A549 (cell line): ENCODE data around the gene CSTF1. TPM values are rescaled to one million over a fixed set of nuclear protein-coding genes. Genes with fewer than 3 reads are reported as not detected.

Experiments
- ATAC-seq, 2 experiments: fragments of 200-7000 bp in 1 of 2; fragments of >200 bp in 1 of 2; cut with Nextera tagmentation in 1 of 2; cut with Tn5 transposase in 1 of 2; 3 replicates each; pipeline versions ENCODE4 v1.8.0 to v1.9.1; 2018 to 2020; ENCODE audit warnings: mild to moderate bottlenecking in 1 of 2, moderate library complexity in 1 of 2
- CTCF ChIA-PET: fragments of 300-600 bp; sonication (Branson Sonifier 250); formaldehyde crosslinking; extraction: SDS; loops from one replicate; lab custom pipeline; 2021; ENCODE audit warnings: antibody characterized with exemption, inconsistent platforms; lab: Yijun Ruan, JAX
- POLR2A ChIA-PET: fragments of 350-600 bp; formaldehyde crosslinking; extraction: SDS; loops from one replicate; lab custom pipeline; 2021; ENCODE audit warnings: antibody characterized with exemption, inconsistent platforms; lab: Yijun Ruan, JAX
- DNase-seq, 2 experiments: peaks; one replicate each; pipeline versions ENCODE4 v3.0.0 to v3.0.0-alpha.2; 2011 to 2016; ENCODE audit warnings: low read depth in 1 of 2, low spot score in 1 of 2
- FAIRE-seq: peaks from 2 replicates; lab custom pipeline; 2011; peaks lifted over from hg19 to GRCh38; lab: Jason Lieb, UNC
- H3K27ac ChIP-seq, 2 experiments: fragments of >200 bp; sonication (Bioruptor Twin); formaldehyde crosslinking; 3 replicates each; pipeline ENCODE4 v1.5.1; 2016 to 2017
- H3K4me1 ChIP-seq: fragments of >200 bp; sonication (Bioruptor Twin); formaldehyde crosslinking; 3 replicates; pipeline ENCODE4 v1.6.1; 2016
- H3K4me2 ChIP-seq: fragments of >200 bp; sonication (Bioruptor Twin); formaldehyde crosslinking; 3 replicates; pipeline ENCODE4 v1.6.1; 2016
- H3K4me3 ChIP-seq: fragments of >200 bp; sonication (Bioruptor Twin); formaldehyde crosslinking; 3 replicates; pipeline ENCODE4 v1.5.1; 2016
- H3K9me3 ChIP-seq: fragments of >200 bp; sonication (Bioruptor Twin); formaldehyde crosslinking; 3 replicates; pipeline ENCODE4 v1.6.1; 2016
- ATOH8 ChIP-seq: fragments of 250-450 bp; sonication (Bioruptor Pico); IDR thresholded peaks from 2 replicates; pipeline ENCODE4 v1.5.0; 2020; ENCODE audit warnings: low read depth, mild to moderate bottlenecking, moderate library complexity
- CBX2 ChIP-seq: fragments of 200-600 bp; sonication (generic); IDR thresholded peaks from 2 replicates; pipeline ENCODE4 v1.6.1; 2016; ENCODE audit warnings: low read depth, mild to moderate bottlenecking, borderline replicate concordance
- CHD2 ChIP-seq: fragments of 150-350 bp; IDR thresholded peaks from 2 replicates; pipeline ENCODE4 v1.6.1; 2014; ENCODE audit warnings: low read length; ENCODE audit not compliant: partially characterized antibody
- CTCF ChIP-seq: fragments of >200 bp; sonication (Bioruptor Twin); formaldehyde crosslinking; IDR thresholded peaks from 3 replicates; pipeline ENCODE4 v1.5.1; 2016
- EHF ChIP-seq: fragments of 250-450 bp; sonication (Bioruptor Pico); IDR thresholded peaks from 2 replicates; pipeline ENCODE4 v1.5.0; 2020; ENCODE audit warnings: mild to moderate bottlenecking
- EHMT2 ChIP-seq: fragments of 200-600 bp; sonication (generic); IDR thresholded peaks from 2 replicates; pipeline ENCODE4 v1.6.1; 2016; ENCODE audit warnings: antibody characterized with exemption, low read depth, mild to moderate bottlenecking, moderate library complexity
- EP300 ChIP-seq, 2 experiments: fragments of >200 bp; sonication (Bioruptor Twin); formaldehyde crosslinking; IDR thresholded peaks; 2 replicates in 1 of 2; 3 replicates in 1 of 2; pipeline ENCODE4 v1.6.1; 2016 to 2017
- FOXS1 ChIP-seq: fragments of 250-450 bp; sonication (Bioruptor Pico); IDR thresholded peaks from 2 replicates; pipeline ENCODE4 v1.5.0; 2020; ENCODE audit warnings: mild to moderate bottlenecking, moderate library complexity
- GATA3 ChIP-seq: IDR thresholded peaks from 2 replicates; pipeline ENCODE4 v1.6.1; 2012; ENCODE audit warnings: borderline replicate concordance
- HDAC2 ChIP-seq: fragments of 200-600 bp; sonication (generic); IDR thresholded peaks from 2 replicates; pipeline ENCODE4 v1.6.1; 2016
- HOXB13 ChIP-seq: fragments of 250-450 bp; sonication (Bioruptor Pico); IDR thresholded peaks from 2 replicates; pipeline ENCODE4 v1.5.0; 2020; ENCODE audit warnings: low read depth, mild to moderate bottlenecking, moderate library complexity
- JUN ChIP-seq, 2 experiments: fragments of >200 bp; sonication (Bioruptor Twin); formaldehyde crosslinking; IDR thresholded peaks; 2 replicates in 1 of 2; 3 replicates in 1 of 2; pipeline ENCODE4 v1.6.1; 2016 to 2017
- MAX ChIP-seq: IDR thresholded peaks from 2 replicates; pipeline ENCODE4 v1.6.1; 2012
- MAZ ChIP-seq: fragments of 150-350 bp; IDR thresholded peaks from 2 replicates; pipeline ENCODE4 v1.6.1; 2014; ENCODE audit warnings: antibody characterized with exemption, low read depth, low read length, borderline replicate concordance
- RARB ChIP-seq: fragments of 250-450 bp; sonication (Bioruptor Pico); IDR thresholded peaks from 2 replicates; pipeline ENCODE4 v1.8.0; 2021; ENCODE audit warnings: mild to moderate bottlenecking, moderate library complexity
- RFX5 ChIP-seq: fragments of 450-650 bp; IDR thresholded peaks from 2 replicates; pipeline ENCODE4 v1.7.1; 2014; ENCODE audit warnings: antibody characterized with exemption, mild to moderate bottlenecking, moderate library complexity
- SMC3 ChIP-seq: fragments of >200 bp; sonication (Bioruptor Twin); formaldehyde crosslinking; IDR thresholded peaks from 3 replicates; pipeline ENCODE4 v1.6.1; 2018; ENCODE audit warnings: inconsistent platforms
- TP53 ChIP-seq: fragments of 250-450 bp; sonication (Bioruptor Pico); IDR thresholded peaks from 2 replicates; pipeline ENCODE4 v1.5.0; 2021; ENCODE audit warnings: mild to moderate bottlenecking, moderate library complexity
- USF2 ChIP-seq: fragments of 450-650 bp; IDR thresholded peaks from 2 replicates; pipeline ENCODE4 v1.6.1; 2014; ENCODE audit warnings: antibody characterized with exemption
- ZC3H11A ChIP-seq: fragments of 450-650 bp; IDR thresholded peaks from 2 replicates; pipeline ENCODE4 v1.6.1; 2014; ENCODE audit warnings: antibody characterized with exemption, mild to moderate bottlenecking
- ZNF302 ChIP-seq: fragments of 250-450 bp; sonication (Bioruptor Pico); IDR thresholded peaks from 2 replicates; pipeline ENCODE4 v1.9.0; 2021; ENCODE audit warnings: inconsistent platforms, mild to moderate bottlenecking, moderate library complexity
- WGBS: methylation state at CpG from one replicate; pipeline ENCODE4 v1.1.6; 2017; ENCODE audit errors: missing lambda C conversion rate; 5-methylcytosine and 5-hydroxymethylcytosine counted together
- polyA plus RNA-seq, 4 experiments: library from polyadenylated mRNA; depleted of rRNA in 3 of 4; stranded (reverse); fragments of >200 nt; fragmentation: RNase III in 1 of 4; extraction: RNeasy Plus Mini Kit Qiagen cat#74134 plus additional on column Dnase treatment in 1 of 4; gene quantifications; 2 replicates in 3 of 4; 3 replicates in 1 of 4; pipeline ENCODE4 v1.2.3, GENCODE V29; 2011 to 2017

Gene CSTF1
- polyA plus RNA-seq, 2 of the 4 experiments (the other 2 are of a cell fraction): 40.9 to 79.9 TPM

GRCh38 chr20:56433880-56434255 lies 41.4 kb downstream of the CSTF1 start:
- FAIRE-seq (no peak), ATAC-seq (no peak), DNase-seq (no peak)
- Histone ChIP-seq H3K4me3 (no peak overlapping the region), H3K4me2 (no peak overlapping the region), H3K27ac (no peak overlapping the region), H3K9me3 (no peaks in the 10 kb centered on the region), H3K4me1 (no peaks in the 10 kb centered on the region)
- 48% methylated on average over 6 of the region's 6 CpGs for WGBS
- POLR2A ChIA-PET: no interaction called here
- TF ChIP-seq JUN (IDR thresholded peaks at IDR 0.05) (no peak), FOXS1 (CRISPR knock-in tag) (no peak), MAX (no peak), CTCF (no peak), RFX5 (no peak), RARB (CRISPR knock-in tag) (no peak)
- CTCF ChIA-PET: interaction anchor here (0.6 to 1.3 kb wide), 2 partner anchors 50 to 177 kb away, joined by 3 read pairs; no protein-coding TSS in a partner anchor

GRCh38 chr20:56437196-56437960 lies 44.9 kb downstream of the CSTF1 start:
- Histone ChIP-seq H3K4me1 (no peaks in the 10 kb centered on the region), H3K4me2 (no peak overlapping the region), H3K27ac (no peak overlapping the region), H3K4me3 (no peak overlapping the region), H3K9me3 (no peaks in the 10 kb centered on the region)
- ATAC-seq (no peak), DNase-seq (no peak), FAIRE-seq (no peak)
- POLR2A ChIA-PET: no interaction called here
- CTCF ChIA-PET: no interaction called here
- TF ChIP-seq MAZ (no peak), RARB (CRISPR knock-in tag) (no peak), ZC3H11A (no peak), HOXB13 (CRISPR knock-in tag) (no peak), GATA3 (no peak), ZNF302 (CRISPR knock-in tag) (no peak), USF2 (no peak), EP300 (IDR thresholded peaks at IDR 0.05) (no peak), ATOH8 (CRISPR knock-in tag) (no peak), EHF (no peak), SMC3 (no peak), TP53 (no peak), CBX2 (no peak), MAX (no peak), CHD2 (no peak), FOXS1 (CRISPR knock-in tag) (no peak), HDAC2 (no peak), EHMT2 (no peak)
- WGBS: 77% methylated on average over 20 of the region's 20 CpGs
